Fibroblast of lung (primary cell): ENCODE results near the gene MAPT. TPM values are rescaled to one million over a fixed set of nuclear protein-coding genes. Genes with fewer than 3 reads are reported as not detected.
A peak's percentile ranks its signal among the peaks of the same experiment; 100 is the strongest.

Experiments used
- DNase-seq, 2 donors: peaks; one replicate each; pipeline versions ENCODE4 v3.0.0 to v3.0.0-alpha.2; 2010; ENCODE audit warnings: low read depth in 2 of 2
- H2AFZ ChIP-seq: 2 replicates; pipeline ENCODE4 v1.5.1; 2012; ENCODE audit warnings: low read length, control low read depth, inconsistent platforms
- H3K27ac ChIP-seq: 2 replicates; pipeline ENCODE4 v1.5.1; 2011; ENCODE audit warnings: low read length, control low read depth; ENCODE audit not compliant: insufficient read depth
- H3K27me3 ChIP-seq: 2 replicates; pipeline ENCODE4 v1.5.1; 2011; ENCODE audit warnings: mild to moderate bottlenecking, low read length; ENCODE audit not compliant: control insufficient read depth, insufficient read depth
- H3K36me3 ChIP-seq: 2 replicates; pipeline ENCODE4 v1.5.1; 2011; ENCODE audit warnings: low read length; ENCODE audit not compliant: control insufficient read depth, insufficient read depth
- H3K4me1 ChIP-seq: 2 replicates; pipeline ENCODE4 v1.5.1; 2011; ENCODE audit warnings: low read length; ENCODE audit not compliant: control insufficient read depth, insufficient read depth; ENCODE audit errors: extremely low read depth
- H3K4me2 ChIP-seq: 2 replicates; pipeline ENCODE4 v1.5.1; 2011; ENCODE audit warnings: low read length, control low read depth; ENCODE audit not compliant: insufficient read depth; ENCODE audit errors: extremely low read depth
- H3K4me3 ChIP-seq, 4 experiments: fragments of 200-600 bp in 1 of 4; sonication (generic) in 1 of 4; replicated peaks in 1 of 4; 2 replicates each; pipeline ENCODE4 v1.5.1; 2011 to 2016; ENCODE audit warnings: low read length in 4 of 4, low read depth in 3 of 4, mild to moderate bottlenecking in 3 of 4, control low read depth in 2 of 4, inconsistent platforms in 1 of 4, mixed read lengths in 1 of 4; ENCODE audit not compliant: insufficient read depth in 1 of 4; ENCODE audit errors: control extremely low read depth in 1 of 4
- H3K79me2 ChIP-seq: 2 replicates; pipeline ENCODE4 v1.5.1; 2012; ENCODE audit warnings: mild to moderate bottlenecking, low read length, inconsistent platforms; ENCODE audit not compliant: control insufficient read depth, insufficient read depth
- H3K9ac ChIP-seq: 2 replicates; pipeline ENCODE4 v1.5.1; 2011; ENCODE audit warnings: mild to moderate bottlenecking, low read length, control low read depth; ENCODE audit not compliant: insufficient read depth
- H3K9me3 ChIP-seq: 2 replicates; pipeline ENCODE4 v1.5.1; 2012; ENCODE audit warnings: low read depth, low read length; ENCODE audit not compliant: control insufficient read depth, insufficient read depth
- H4K20me1 ChIP-seq: 2 replicates; pipeline ENCODE4 v1.5.1; 2011; ENCODE audit warnings: low read length; ENCODE audit not compliant: control insufficient read depth, insufficient read depth; ENCODE audit errors: extremely low read depth
- CTCF ChIP-seq, 2 donors: IDR thresholded peaks in 1 of 2; conservative IDR thresholded peaks in 1 of 2; 1 replicate in 1 of 2; 2 replicates in 1 of 2; pipeline ENCODE4 v1.5.1; 2011 to 2012; ENCODE audit warnings: low read length in 2 of 2, control low read depth in 1 of 2, inconsistent platforms in 1 of 2, low read depth in 1 of 2, mild to moderate bottlenecking in 1 of 2
- EZH2 ChIP-seq: IDR thresholded peaks from 2 replicates; pipeline ENCODE4 v1.5.1; 2012; ENCODE audit warnings: low read length, control low read depth, mild to moderate bottlenecking; ENCODE audit errors: missing control alignments
- polyA minus RNA-seq: library from RNA; depleted of rRNA, polyadenylated mRNA; stranded (reverse); fragments of >200 nt; gene quantifications from 2 replicates; pipeline ENCODE4 v1.2.3, GENCODE V29; 2011; ENCODE audit warnings: low replicate concordance
- polyA plus RNA-seq, 2 donors: library from polyadenylated mRNA; depleted of rRNA in 1 of 2; stranded (reverse) in 1 of 2; unstranded in 1 of 2; fragments of >200 nt; gene quantifications; 2 replicates each; pipeline ENCODE4 v1.2.1, GENCODE V29; 2011 to 2012; ENCODE audit warnings: missing spikeins in 1 of 2
- total RNA-seq: library from RNA; depleted of rRNA; stranded (reverse); fragments of >200 nt; gene quantifications from 2 replicates; pipeline ENCODE4 v1.2.1, GENCODE V29; 2014

The MAPT gene
- total RNA-seq = 0.50 and 0.51 TPM in 2 replicates
- polyA plus RNA-seq = 0.09 and 0.17 TPM in 2 replicates
- polyA plus RNA-seq (2012) = 0.36 and 0.39 TPM in 2 replicates
- 0.30 TPM in 1 of 2 replicates, not detected in the other for polyA minus RNA-seq

GRCh38 chr17:45894022-45894784, at the start of gene MAPT:
MAPT (plus strand) TSS chr17:45894554; CDS start chr17:45962338, 67,784 bp downstream.
- peak; percentile 87 to 93 for DNase-seq
- Histone ChIP-seq H3K9ac (no peak within 1 kb of the TSS), H3K4me3 (peak within 1 kb of the TSS; percentile 35 to 63 (median 40)), H4K20me1 (no peaks in the 10 kb centered on the region), H3K4me2 (peak within 1 kb of the TSS; percentile 51), H2AFZ (peak within 1 kb of the TSS; percentile 48), H3K36me3 (no peaks in the 10 kb centered on the region), H3K4me1 (no peaks in the 10 kb centered on the region), H3K27ac (no peak within 1 kb of the TSS), H3K27me3 (peaks cover 23% of the 10 kb centered on the region), H3K9me3 (no peaks in the 10 kb centered on the region), H3K79me2 (no peaks in the 10 kb centered on the region)
- TF ChIP-seq CTCF (conservative IDR thresholded peaks at IDR 0.05 in 1 of 2, IDR thresholded peaks at IDR 0.05 in 1 of 2; ENCODE audit: low read depth in 1 of 2, low read length in 2 of 2) = peak; percentile 56 to 64
- TF ChIP-seq EZH2 = no peak

GRCh38 chr17:45844695-45845375, 49.5 kb upstream of the MAPT start, which contains the start of gene SPPL2C:
SPPL2C (plus strand) TSS chr17:45844881; CDS start chr17:45844907, 26 bp downstream.
- H3K9ac ChIP-seq = no peak within 1 kb of the TSS
- H3K4me2 ChIP-seq = no peak within 1 kb of the TSS
- no peaks in the 10 kb centered on the region for H3K79me2 ChIP-seq
- peaks cover 3% of the 10 kb centered on the region for H3K27me3 ChIP-seq
- DNase-seq = no peak
- H3K36me3 ChIP-seq = no peaks in the 10 kb centered on the region
- H3K4me3 ChIP-seq = no peak within 1 kb of the TSS
- H4K20me1 ChIP-seq = no peaks in the 10 kb centered on the region
- H2AFZ ChIP-seq = no peak within 1 kb of the TSS
- no peak within 1 kb of the TSS for H3K27ac ChIP-seq
- TF ChIP-seq EZH2 (no peak), CTCF (conservative IDR thresholded peaks at IDR 0.05 in 1 of 2, IDR thresholded peaks at IDR 0.05 in 1 of 2; ENCODE audit: low read depth in 1 of 2, low read length in 2 of 2) (no peak)
- no peaks in the 10 kb centered on the region for H3K9me3 ChIP-seq
- no peaks in the 10 kb centered on the region for H3K4me1 ChIP-seq
